Stimulated activated CD4-positive, alpha-beta T cell treated with anti-CD3 and anti-CD28 coated beads, TNF-alpha, amount 100 ng/mL, for 48 hours (primary cell): Measurements from ENCODE around the gene SMG1.
"Not testable (repeated sequence)": the region's sequence is repeated elsewhere in the genome, so short reads cannot be mapped to it uniquely, and the experiment has no call there.

ENCODE experiments used
- DNase-seq, 3 donors: peaks; one replicate each; pipeline ENCODE4 v3.0.0-alpha.2; 2020; ENCODE audit warnings: low read depth in 3 of 3

The SMG1 gene

GRCh38 chr16:18800293-18800692, 125.9 kb downstream of the SMG1 start:
- DNase-seq: no peak

- no peak for DNase-seq
Measured at GRCh38 chr16:18799500-18799899, 126.7 kb downstream of the SMG1 start.

GRCh38 chr16:18797746-18798145, 128.5 kb downstream of the SMG1 start:
- no peak for DNase-seq

GRCh38 chr16:18796377-18796776, 129.8 kb downstream of the SMG1 start:
- no peak for DNase-seq

GRCh38 chr16:18792836-18793433, 133.3 kb downstream of the SMG1 start:
- no peak for DNase-seq

- DNase-seq: peak; percentile 88 to 92 (median 88)
Measured at GRCh38 chr16:18789850-18790706, 136.1 kb downstream of the SMG1 start, which contains the start of gene RPS15A. RPS15A (minus strand) TSS chr16:18790334; CDS start chr16:18789113, 1,221 bp downstream.

- no peak for DNase-seq
Measured at GRCh38 chr16:18789515-18789849, 136.7 kb downstream of the SMG1 start.

- no peak for DNase-seq
Measured at GRCh38 chr16:18788828-18789514, 137.2 kb downstream of the SMG1 start.

- no peak for DNase-seq
Measured at GRCh38 chr16:18784917-18785623, 141.1 kb downstream of the SMG1 start.

- DNase-seq: no peak
Measured at GRCh38 chr16:18783430-18784341, 142.5 kb downstream of the SMG1 start.

GRCh38 chr16:18782697-18783429, 143.3 kb downstream of the SMG1 start:
- no peak for DNase-seq

GRCh38 chr16:18781232-18781631, 145.0 kb downstream of the SMG1 start:
- DNase-seq: not testable (repeated sequence)

- DNase-seq: not testable (repeated sequence)
Measured at GRCh38 chr16:18780460-18781026, 145.7 kb downstream of the SMG1 start.

GRCh38 chr16:18777664-18778063, 148.5 kb downstream of the SMG1 start:
- DNase-seq: not testable (repeated sequence)

- not testable (repeated sequence) for DNase-seq
Measured at GRCh38 chr16:18776334-18776733, 149.9 kb downstream of the SMG1 start.

GRCh38 chr16:18774651-18775050, 151.6 kb downstream of the SMG1 start:
- not testable (repeated sequence) for DNase-seq

GRCh38 chr16:18772171-18772570, 154.0 kb downstream of the SMG1 start:
- not testable (repeated sequence) for DNase-seq

GRCh38 chr16:18770336-18770962, 155.8 kb downstream of the SMG1 start:
- not testable (repeated sequence) for DNase-seq

- DNase-seq: not testable (repeated sequence)
Measured at GRCh38 chr16:18767217-18767616, 159.0 kb downstream of the SMG1 start.
